H1 (cell line): ENCODE results near the gene DLG1.

Experiments used
- BCL11A ChIP-seq, 2 experiments: IDR thresholded peaks; one replicate each; pipeline ENCODE4 v1.6.1; 2011; ENCODE audit warnings: low read depth in 2 of 2, low read length in 2 of 2, mild to moderate bottlenecking in 2 of 2
- CEBPB ChIP-seq: IDR thresholded peaks from 2 replicates; pipeline ENCODE4 v1.6.1; 2012; ENCODE audit warnings: low read depth, low read length
- EZH2 ChIP-seq: fragments of 200-600 bp; sonication (generic); IDR thresholded peaks from 2 replicates; pipeline ENCODE4 v1.7.1; 2012; ENCODE audit warnings: low read depth, mild to moderate bottlenecking, moderate library complexity, low read length, inconsistent platforms; ENCODE audit not compliant: severe bottlenecking
- KDM1A ChIP-seq: fragments of 200-600, 300-600 bp; sonication (generic); IDR thresholded peaks from 2 replicates; pipeline ENCODE4 v1.7.1; 2016; ENCODE audit warnings: mild to moderate bottlenecking, low read length, borderline replicate concordance
- MAFK ChIP-seq: IDR thresholded peaks from 2 replicates; pipeline ENCODE4 v1.6.1; 2012; ENCODE audit warnings: low read depth, mild to moderate bottlenecking, improper control_type of control experiment, low read length
- POLR2A ChIP-seq, 2 experiments: IDR thresholded peaks; 1 replicate in 1 of 2; 2 replicates in 1 of 2; pipeline ENCODE4 v1.6.1; 2011; ENCODE audit warnings: low read depth in 2 of 2, low read length in 2 of 2, mild to moderate bottlenecking in 2 of 2; ENCODE audit errors: control extremely low read depth in 1 of 2
- POLR2AphosphoS5 ChIP-seq: IDR thresholded peaks from 2 replicates; pipeline ENCODE4 v1.6.1; 2011; ENCODE audit warnings: low read depth, low read length
- SRF ChIP-seq: IDR thresholded peaks from 2 replicates; pipeline ENCODE4 v1.6.1; 2011; ENCODE audit warnings: mild to moderate bottlenecking, low read depth, low read length, moderate library complexity
- TAF1 ChIP-seq: IDR thresholded peaks from 2 replicates; pipeline ENCODE4 v1.6.1; 2011; ENCODE audit warnings: mild to moderate bottlenecking, low read depth, low read length
- YY1 ChIP-seq: IDR thresholded peaks from 2 replicates; pipeline ENCODE4 v1.6.1; 2011; ENCODE audit warnings: low read depth, mild to moderate bottlenecking, low read length
- TF ChIP-seq, protein P1 (sequence below), 3 experiments: IDR thresholded peaks; 1 replicate in 2 of 3; 2 replicates in 1 of 3; pipeline versions ENCODE4 v1.5.1 to v1.6.1; 2011; ENCODE audit warnings: low read length in 3 of 3, mild to moderate bottlenecking in 3 of 3, inconsistent platforms in 2 of 3, low read depth in 1 of 3, moderate library complexity in 1 of 3; ENCODE audit not compliant: insufficient read depth in 1 of 3; ENCODE audit errors: control extremely low read depth in 1 of 3
- TF ChIP-seq, protein P2 (sequence below): IDR thresholded peaks from 2 replicates; pipeline ENCODE4 v1.6.1; 2012; ENCODE audit warnings: inconsistent platforms

DNA sequence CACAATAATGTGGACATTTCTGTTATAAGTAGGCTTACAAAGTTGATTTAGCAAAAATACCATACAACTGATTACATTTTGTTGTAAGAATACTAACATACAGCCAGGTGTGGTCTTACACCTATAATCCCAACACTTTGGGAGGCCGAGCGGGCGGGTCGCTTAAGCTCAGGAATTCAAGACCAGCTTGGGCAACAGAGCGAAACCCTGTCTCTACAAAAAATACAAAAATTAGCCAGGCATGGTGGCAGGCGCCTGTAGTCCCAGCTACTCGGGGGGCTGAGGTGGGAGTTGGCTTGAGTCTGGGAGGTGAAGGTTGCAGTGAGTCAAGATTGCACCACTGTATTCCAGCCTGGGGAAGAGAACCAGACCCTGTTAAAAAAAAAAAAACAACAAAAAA, 67.1 kb downstream of the DLG1 start:
- TF ChIP-seq, protein P1, sequence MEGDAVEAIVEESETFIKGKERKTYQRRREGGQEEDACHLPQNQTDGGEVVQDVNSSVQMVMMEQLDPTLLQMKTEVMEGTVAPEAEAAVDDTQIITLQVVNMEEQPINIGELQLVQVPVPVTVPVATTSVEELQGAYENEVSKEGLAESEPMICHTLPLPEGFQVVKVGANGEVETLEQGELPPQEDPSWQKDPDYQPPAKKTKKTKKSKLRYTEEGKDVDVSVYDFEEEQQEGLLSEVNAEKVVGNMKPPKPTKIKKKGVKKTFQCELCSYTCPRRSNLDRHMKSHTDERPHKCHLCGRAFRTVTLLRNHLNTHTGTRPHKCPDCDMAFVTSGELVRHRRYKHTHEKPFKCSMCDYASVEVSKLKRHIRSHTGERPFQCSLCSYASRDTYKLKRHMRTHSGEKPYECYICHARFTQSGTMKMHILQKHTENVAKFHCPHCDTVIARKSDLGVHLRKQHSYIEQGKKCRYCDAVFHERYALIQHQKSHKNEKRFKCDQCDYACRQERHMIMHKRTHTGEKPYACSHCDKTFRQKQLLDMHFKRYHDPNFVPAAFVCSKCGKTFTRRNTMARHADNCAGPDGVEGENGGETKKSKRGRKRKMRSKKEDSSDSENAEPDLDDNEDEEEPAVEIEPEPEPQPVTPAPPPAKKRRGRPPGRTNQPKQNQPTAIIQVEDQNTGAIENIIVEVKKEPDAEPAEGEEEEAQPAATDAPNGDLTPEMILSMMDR (IDR thresholded peaks at IDR 0.05; ENCODE audit: control extremely low read depth in 1 of 3, insufficient read depth in 1 of 3, low read depth in 1 of 3, low read length in 3 of 3): no peak
- TF ChIP-seq MAFK: no peak
- no peak for TF ChIP-seq SRF
- no peak for TF ChIP-seq EZH2
- TF ChIP-seq POLR2A (IDR thresholded peaks at IDR 0.05; ENCODE audit: control extremely low read depth in 1 of 2, low read depth in 2 of 2, low read length in 2 of 2): no peak
- TF ChIP-seq CEBPB: no peak
- TF ChIP-seq, protein P2, sequence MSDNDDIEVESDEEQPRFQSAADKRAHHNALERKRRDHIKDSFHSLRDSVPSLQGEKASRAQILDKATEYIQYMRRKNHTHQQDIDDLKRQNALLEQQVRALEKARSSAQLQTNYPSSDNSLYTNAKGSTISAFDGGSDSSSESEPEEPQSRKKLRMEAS: no peak
- no peak for TF ChIP-seq POLR2AphosphoS5
- TF ChIP-seq BCL11A (IDR thresholded peaks at IDR 0.05; ENCODE audit: low read depth in 2 of 2, low read length in 2 of 2): no peak
- no peak for TF ChIP-seq KDM1A
- TF ChIP-seq TAF1: no peak
- no peak for TF ChIP-seq YY1
